ENCODE measurements around the gene TMPRSS4. TPM values are rescaled to one million over a fixed set of nuclear protein-coding genes. Genes with fewer than 3 reads are reported as not detected.
A peak's percentile ranks its signal among the peaks of the same experiment; 100 is the strongest.

Gene TMPRSS4
- polyA plus RNA-seq, 1 of the 3 experiments (the other 2 are of a cell fraction), result not detected

DNA sequence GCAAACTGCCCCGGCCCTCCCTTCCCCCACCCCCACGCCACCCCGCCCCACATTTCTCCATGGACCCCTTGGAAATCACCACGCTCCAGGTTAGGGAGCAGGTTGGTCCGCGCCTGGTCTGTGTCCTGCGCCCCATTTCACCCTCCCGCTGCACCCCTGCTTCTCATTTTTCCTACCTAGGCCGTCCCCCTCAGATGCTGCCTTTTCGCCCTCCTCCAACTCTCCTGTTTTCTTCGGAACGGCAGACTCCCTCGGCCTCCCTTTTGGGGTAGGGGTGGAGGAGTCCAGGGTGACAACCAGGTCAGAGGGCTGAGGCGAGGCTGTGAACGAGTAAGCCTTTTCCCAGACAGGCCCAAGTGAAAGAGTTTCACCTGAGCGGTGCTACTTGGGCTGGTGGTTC is 76.6 kb downstream of the TMPRSS4 start:
- POLR2A ChIA-PET, result interaction anchor here (0.6 kb wide), 1 partner anchor 10 kb away, joined by 3 read pairs; no protein-coding TSS in a partner anchor

DNA sequence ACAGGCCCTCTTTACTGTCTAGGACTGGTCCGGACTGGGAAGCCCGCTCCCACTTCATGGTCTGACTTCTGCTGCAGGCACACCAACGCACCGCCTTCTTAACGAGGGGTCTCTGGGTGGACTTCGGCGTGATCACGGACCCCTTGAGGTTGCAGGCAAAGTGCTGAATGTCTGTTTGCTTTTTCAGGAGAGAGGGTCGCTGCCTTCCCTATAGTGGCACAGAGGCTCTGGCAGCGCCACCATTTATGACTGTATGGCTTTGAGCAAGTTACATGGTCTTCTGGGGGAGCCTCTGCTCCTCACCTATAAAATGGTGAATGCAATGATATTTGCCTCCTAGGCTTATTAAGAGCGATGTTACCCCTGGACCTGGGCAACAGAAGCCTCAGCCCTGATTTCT is 77.1 kb downstream of the TMPRSS4 start:
- no peaks in the 10 kb centered on the region for H4K20me1 ChIP-seq (ENCODE audit: insufficient read depth)
- no peak overlapping the region for H3K4me2 ChIP-seq
- TF ChIP-seq, protein P1, sequence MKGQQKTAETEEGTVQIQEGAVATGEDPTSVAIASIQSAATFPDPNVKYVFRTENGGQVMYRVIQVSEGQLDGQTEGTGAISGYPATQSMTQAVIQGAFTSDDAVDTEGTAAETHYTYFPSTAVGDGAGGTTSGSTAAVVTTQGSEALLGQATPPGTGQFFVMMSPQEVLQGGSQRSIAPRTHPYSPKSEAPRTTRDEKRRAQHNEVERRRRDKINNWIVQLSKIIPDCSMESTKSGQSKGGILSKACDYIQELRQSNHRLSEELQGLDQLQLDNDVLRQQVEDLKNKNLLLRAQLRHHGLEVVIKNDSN (IDR thresholded peaks at IDR 0.05; ENCODE audit: borderline replicate concordance, low read depth), result no peak
- TF ChIP-seq TAF1 (IDR thresholded peaks at IDR 0.05; ENCODE audit: borderline replicate concordance, low read depth, low read length), result no peak
- no peak overlapping the region for H2AFZ ChIP-seq (ENCODE audit: low read depth)
- no peak overlapping the region for H3K27ac ChIP-seq (ENCODE audit: low read depth in 2 of 2, low read length in 1 of 2)
- H3K9ac ChIP-seq, result no peak overlapping the region
- DNase-seq, result no peak
- ChIA-PET POLR2A (no interaction called here), CTCF (interaction anchor here (3.7 kb wide), 1 partner anchor 11 kb away, joined by 25 read pairs; no protein-coding TSS in a partner anchor)
- H3K27me3 ChIP-seq (ENCODE audit: insufficient read depth), result peaks cover 71% of the 10 kb centered on the region
- H3K36me3 ChIP-seq (replicated peaks in 1 of 2; ENCODE audit: control insufficient read depth in 1 of 2, insufficient read depth in 2 of 2, low read length in 1 of 2), result no peaks in the 10 kb centered on the region
- peaks cover 0 to 16% of the 10 kb centered on the region in 2 experiments; a peak in 1 of 4 replicates for H3K4me1 ChIP-seq (ENCODE audit: control insufficient read depth in 1 of 2, insufficient read depth in 2 of 2, low read depth in 1 of 2, low read length in 1 of 2)
- 92% methylated on average over 11 of the region's 11 CpGs for WGBS (ENCODE audit: low lambda C conversion rate)
- no peaks in the 10 kb centered on the region for H3K9me3 ChIP-seq
- no peaks in the 10 kb centered on the region for H3K79me2 ChIP-seq (ENCODE audit: insufficient read depth)
- no peaks in the 10 kb centered on the region for H3F3A ChIP-seq (replicated peaks; ENCODE audit: insufficient read depth)
- no peaks in the 10 kb centered on the region for H3K9me2 ChIP-seq
- no peak overlapping the region for H3K4me3 ChIP-seq (ENCODE audit: low read depth in 2 of 2, low read length in 1 of 2)

More for the DNA sequence above, 76.6 kb downstream of the TMPRSS4 start:
- Histone ChIP-seq H3K79me2 (ENCODE audit: insufficient read depth) (no peaks in the 10 kb centered on the region), H3K9ac (no peak overlapping the region), H3K27me3 (ENCODE audit: insufficient read depth) (peaks cover 67% of the 10 kb centered on the region), H2AFZ (ENCODE audit: low read depth) (no peak overlapping the region), H3K4me1 (ENCODE audit: control insufficient read depth in 1 of 2, insufficient read depth in 2 of 2, low read depth in 1 of 2, low read length in 1 of 2) (peaks cover 0 to 16% of the 10 kb centered on the region in 2 experiments; a peak in 1 of 4 replicates), H3K9me3 (no peaks in the 10 kb centered on the region), H3F3A (replicated peaks; ENCODE audit: insufficient read depth) (no peaks in the 10 kb centered on the region), H3K9me2 (no peaks in the 10 kb centered on the region), H3K27ac (ENCODE audit: low read depth in 2 of 2, low read length in 1 of 2) (no peak overlapping the region), H3K36me3 (replicated peaks in 1 of 2; ENCODE audit: control insufficient read depth in 1 of 2, insufficient read depth in 2 of 2, low read length in 1 of 2) (no peaks in the 10 kb centered on the region), H4K20me1 (ENCODE audit: insufficient read depth) (no peaks in the 10 kb centered on the region), H3K4me2 (peak overlapping the region; percentile 87), H3K4me3 (ENCODE audit: low read depth in 2 of 2, low read length in 1 of 2) (peak overlapping the region in 1 of 2 experiments; percentile 63; a peak in 2 of 4 replicates)
- DNase-seq, result no peak
- no peak for TF ChIP-seq TCF12 (IDR thresholded peaks at IDR 0.05)
- TF ChIP-seq, protein P2, sequence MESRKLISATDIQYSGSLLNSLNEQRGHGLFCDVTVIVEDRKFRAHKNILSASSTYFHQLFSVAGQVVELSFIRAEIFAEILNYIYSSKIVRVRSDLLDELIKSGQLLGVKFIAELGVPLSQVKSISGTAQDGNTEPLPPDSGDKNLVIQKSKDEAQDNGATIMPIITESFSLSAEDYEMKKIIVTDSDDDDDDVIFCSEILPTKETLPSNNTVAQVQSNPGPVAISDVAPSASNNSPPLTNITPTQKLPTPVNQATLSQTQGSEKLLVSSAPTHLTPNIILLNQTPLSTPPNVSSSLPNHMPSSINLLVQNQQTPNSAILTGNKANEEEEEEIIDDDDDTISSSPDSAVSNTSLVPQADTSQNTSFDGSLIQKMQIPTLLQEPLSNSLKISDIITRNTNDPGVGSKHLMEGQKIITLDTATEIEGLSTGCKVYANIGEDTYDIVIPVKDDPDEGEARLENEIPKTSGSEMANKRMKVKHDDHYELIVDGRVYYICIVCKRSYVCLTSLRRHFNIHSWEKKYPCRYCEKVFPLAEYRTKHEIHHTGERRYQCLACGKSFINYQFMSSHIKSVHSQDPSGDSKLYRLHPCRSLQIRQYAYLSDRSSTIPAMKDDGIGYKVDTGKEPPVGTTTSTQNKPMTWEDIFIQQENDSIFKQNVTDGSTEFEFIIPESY (IDR thresholded peaks at IDR 0.05; ENCODE audit: borderline replicate concordance, low read depth), result no peak
- CTCF ChIA-PET, result interaction anchor here (1.0 to 2.1 kb wide), 3 partner anchors 9 to 18 kb away, joined by 3 to 26 read pairs (median 7); no protein-coding TSS in a partner anchor
- 51% methylated on average over 16 of the region's 16 CpGs for WGBS (ENCODE audit: low lambda C conversion rate)

DNA sequence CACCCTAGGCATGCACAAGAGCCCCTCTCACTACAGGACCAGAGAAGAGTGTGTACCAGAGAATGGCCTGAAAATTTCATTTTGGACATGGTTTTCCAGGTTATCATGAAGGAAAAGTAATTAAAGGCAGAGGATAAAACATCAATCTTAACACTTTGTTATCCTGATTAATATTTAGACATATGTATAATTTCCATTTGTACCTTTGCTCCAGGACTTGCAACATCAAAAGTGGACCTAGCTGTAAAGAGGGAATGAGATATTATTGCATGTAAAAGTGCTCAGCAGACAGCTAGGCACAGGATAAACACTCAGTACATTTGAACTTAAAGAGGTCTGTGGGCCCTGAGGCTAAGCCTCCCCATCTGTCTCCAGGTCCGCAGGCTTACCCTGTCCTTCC is 77.8 kb downstream of the TMPRSS4 start:
- ChIA-PET CTCF (interaction anchor here (1.4 to 6.0 kb wide), 6 partner anchors 9 to 97 kb away, joined by 3 to 84 read pairs (median 10); partner anchors contain the start of gene MPZL3), POLR2A (no interaction called here)
- Histone ChIP-seq H4K20me1 (ENCODE audit: insufficient read depth) (no peaks in the 10 kb centered on the region), H3K4me1 (ENCODE audit: control insufficient read depth in 1 of 2, insufficient read depth in 2 of 2, low read depth in 1 of 2, low read length in 1 of 2) (peaks cover 0 to 16% of the 10 kb centered on the region in 2 experiments; a peak in 1 of 4 replicates), H3F3A (replicated peaks; ENCODE audit: insufficient read depth) (no peaks in the 10 kb centered on the region), H3K79me2 (ENCODE audit: insufficient read depth) (no peaks in the 10 kb centered on the region), H3K9me2 (no peaks in the 10 kb centered on the region), H3K27me3 (ENCODE audit: insufficient read depth) (peaks cover 77% of the 10 kb centered on the region), H3K27ac (ENCODE audit: low read depth in 2 of 2, low read length in 1 of 2) (no peak overlapping the region), H3K9ac (no peak overlapping the region), H3K36me3 (replicated peaks in 1 of 2; ENCODE audit: control insufficient read depth in 1 of 2, insufficient read depth in 2 of 2, low read length in 1 of 2) (no peaks in the 10 kb centered on the region), H3K9me3 (no peaks in the 10 kb centered on the region), H2AFZ (ENCODE audit: low read depth) (no peak overlapping the region), H3K4me3 (ENCODE audit: low read depth in 2 of 2, low read length in 1 of 2) (no peak overlapping the region), H3K4me2 (no peak overlapping the region)
- no peak for DNase-seq
- 100% methylated on average over 1 of the region's 1 CpG for whole genome bisulfite sequencing (ENCODE audit: low lambda C conversion rate)
- TF ChIP-seq, protein P3, sequence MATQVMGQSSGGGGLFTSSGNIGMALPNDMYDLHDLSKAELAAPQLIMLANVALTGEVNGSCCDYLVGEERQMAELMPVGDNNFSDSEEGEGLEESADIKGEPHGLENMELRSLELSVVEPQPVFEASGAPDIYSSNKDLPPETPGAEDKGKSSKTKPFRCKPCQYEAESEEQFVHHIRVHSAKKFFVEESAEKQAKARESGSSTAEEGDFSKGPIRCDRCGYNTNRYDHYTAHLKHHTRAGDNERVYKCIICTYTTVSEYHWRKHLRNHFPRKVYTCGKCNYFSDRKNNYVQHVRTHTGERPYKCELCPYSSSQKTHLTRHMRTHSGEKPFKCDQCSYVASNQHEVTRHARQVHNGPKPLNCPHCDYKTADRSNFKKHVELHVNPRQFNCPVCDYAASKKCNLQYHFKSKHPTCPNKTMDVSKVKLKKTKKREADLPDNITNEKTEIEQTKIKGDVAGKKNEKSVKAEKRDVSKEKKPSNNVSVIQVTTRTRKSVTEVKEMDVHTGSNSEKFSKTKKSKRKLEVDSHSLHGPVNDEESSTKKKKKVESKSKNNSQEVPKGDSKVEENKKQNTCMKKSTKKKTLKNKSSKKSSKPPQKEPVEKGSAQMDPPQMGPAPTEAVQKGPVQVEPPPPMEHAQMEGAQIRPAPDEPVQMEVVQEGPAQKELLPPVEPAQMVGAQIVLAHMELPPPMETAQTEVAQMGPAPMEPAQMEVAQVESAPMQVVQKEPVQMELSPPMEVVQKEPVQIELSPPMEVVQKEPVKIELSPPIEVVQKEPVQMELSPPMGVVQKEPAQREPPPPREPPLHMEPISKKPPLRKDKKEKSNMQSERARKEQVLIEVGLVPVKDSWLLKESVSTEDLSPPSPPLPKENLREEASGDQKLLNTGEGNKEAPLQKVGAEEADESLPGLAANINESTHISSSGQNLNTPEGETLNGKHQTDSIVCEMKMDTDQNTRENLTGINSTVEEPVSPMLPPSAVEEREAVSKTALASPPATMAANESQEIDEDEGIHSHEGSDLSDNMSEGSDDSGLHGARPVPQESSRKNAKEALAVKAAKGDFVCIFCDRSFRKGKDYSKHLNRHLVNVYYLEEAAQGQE (IDR thresholded peaks at IDR 0.05; ENCODE audit: low read depth, low read length), result no peak
- no peak for TF ChIP-seq TAF1 (IDR thresholded peaks at IDR 0.05; ENCODE audit: borderline replicate concordance, low read depth, low read length)
- TF ChIP-seq RFX5 (IDR thresholded peaks at IDR 0.05; ENCODE audit: low read length), result no peak
- no peak for TF ChIP-seq CHD2 (IDR thresholded peaks at IDR 0.05; ENCODE audit: low read length, partially characterized antibody)
- no peak for TF ChIP-seq SIN3A (IDR thresholded peaks at IDR 0.05; ENCODE audit: borderline replicate concordance, low read depth, low read length)
- TF ChIP-seq TEAD4 (IDR thresholded peaks at IDR 0.05; ENCODE audit: borderline replicate concordance, insufficient read depth), result no peak
- TF ChIP-seq ELF1 (IDR thresholded peaks at IDR 0.05), result no peak
- no peak for TF ChIP-seq MXI1 (IDR thresholded peaks at IDR 0.05; ENCODE audit: low read depth, low read length)
- no peak for TF ChIP-seq FOSL2 (IDR thresholded peaks at IDR 0.05; ENCODE audit: borderline replicate concordance, low read depth)
- TF ChIP-seq, protein P1 (IDR thresholded peaks at IDR 0.05; ENCODE audit: borderline replicate concordance, low read depth), result no peak
- no peak for TF ChIP-seq YY1 (IDR thresholded peaks at IDR 0.05; ENCODE audit: low read depth)

Data from SK-N-SH (cell line).